Kidney (tissue), 14 donors: ENCODE measurements around the gene ALG3. TPM values are rescaled to one million over a fixed set of nuclear protein-coding genes. Genes with fewer than 3 reads are reported as not detected.

ENCODE experiments used
- DNase-seq, 5 donors: peaks; one replicate each; pipeline ENCODE4 v3.0.0-alpha.2; 2013 to 2020
- FAIRE-seq: peaks from 2 replicates; lab custom pipeline; 2012; peaks lifted over from hg19 to GRCh38; lab: Jason Lieb, UNC
- H3K27ac ChIP-seq, 2 donors: one replicate each; pipeline ENCODE4 v1.7.0; 2013; ENCODE audit warnings: low read depth in 2 of 2, low read length in 2 of 2, inconsistent platforms in 1 of 2
- H3K27me3 ChIP-seq: one replicate; pipeline ENCODE4 v1.7.1; 2013; ENCODE audit warnings: low read length, inconsistent platforms; ENCODE audit not compliant: control insufficient read depth, insufficient read depth
- H3K36me3 ChIP-seq, 3 donors: one replicate each; pipeline versions ENCODE4 v1.7.0 to v1.7.1; 2013; ENCODE audit warnings: low read length in 3 of 3, control low read depth in 1 of 3, inconsistent platforms in 1 of 3; ENCODE audit not compliant: insufficient read depth in 3 of 3, control insufficient read depth in 2 of 3
- H3K4me1 ChIP-seq, 3 donors: one replicate each; pipeline versions ENCODE4 v1.7.0 to v1.7.1; 2013; ENCODE audit warnings: low read length in 3 of 3, inconsistent platforms in 1 of 3, low read depth in 1 of 3; ENCODE audit not compliant: control insufficient read depth in 2 of 3, insufficient read depth in 2 of 3
- H3K4me3 ChIP-seq, 3 donors: one replicate each; pipeline versions ENCODE4 v1.7.0 to v1.8.1; 2013; ENCODE audit warnings: low read length in 3 of 3, control low read depth in 1 of 3, inconsistent platforms in 1 of 3
- H3K9ac ChIP-seq, 3 donors: one replicate each; pipeline versions ENCODE4 v1.7.0 to v1.7.1; 2013; ENCODE audit warnings: low read length in 3 of 3, control low read depth in 1 of 3, inconsistent platforms in 1 of 3
- H3K9me3 ChIP-seq, 3 donors: one replicate each; pipeline versions ENCODE4 v1.7.0 to v1.7.1; 2013; ENCODE audit warnings: low read length in 3 of 3, control low read depth in 1 of 3, inconsistent platforms in 1 of 3; ENCODE audit not compliant: control insufficient read depth in 2 of 3, insufficient read depth in 1 of 3
- CTCF ChIP-seq: IDR thresholded peaks from 3 replicates; pipeline ENCODE4 v1.5.1; 2012; ENCODE audit warnings: mild to moderate bottlenecking, moderate library complexity, borderline replicate concordance; ENCODE audit not compliant: insufficient read depth; ENCODE audit errors: extremely low read depth
- intact Hi-C: fragments of 100-400 bp; cut with DNase I; formaldehyde crosslinking; loops from one replicate; pipeline ENCODE4 v1.11.1; 2022
- polyA plus RNA-seq: library from polyadenylated mRNA; stranded (reverse); fragments of 350-450 nt; fragmentation: Illumina TruSeq; extraction: RNeasy Lipid Tissue Mini Kit (QIAGEN cat#74804); gene quantifications from one replicate; pipeline ENCODE4 v1.2.3, GENCODE V29; 2014; ENCODE audit warnings: low read depth, low replicate concordance; ENCODE audit not compliant: insufficient read depth
- total RNA-seq: library from RNA; stranded (reverse); fragmentation: NEBNext Ultra II Directional; extraction: Animal tissue kit (Norgen Biotek cat#: 25700); gene quantifications from one replicate; pipeline ENCODE4 v1.2.1, GENCODE V29; 2021
- donor health status: control.
- donor health status: control.
- donor health status: control.
- donor health status: control.
- donor health status: control.
- donor health status: DM: yes; HTN: yes; CAD: no.
- donor health status: Normal renal cell carcinoma (clear cell type).

The ALG3 gene
- total and polyA plus RNA-seq, 2 donors from 2014 or later: 33.6 to 39.8 TPM

- DNase-seq (no peak), FAIRE-seq (no peak)
- Histone ChIP-seq H3K36me3 (no peaks in the 10 kb centered on the region), H3K27ac (no peak overlapping the region), H3K4me3 (no peak overlapping the region), H3K9me3 (no peaks in the 10 kb centered on the region), H3K27me3 (peaks cover 16% of the 10 kb centered on the region), H3K4me1 (peaks cover 0 to 8% (median 0%) of the 10 kb centered on the region in 3 donors), H3K9ac (no peak overlapping the region)
- intact Hi-C loops: no loop called here
- TF ChIP-seq CTCF: no peak
These were observed 13.9 kb downstream of the ALG3 start for GRCh38 chr3:184234671-184235380.

GRCh38 chr3:184234224-184234623, 14.5 kb downstream of the ALG3 start:
- no peak overlapping the region for H3K27ac ChIP-seq
- H3K4me1 ChIP-seq: peaks cover 0 to 12% (median 0%) of the 10 kb centered on the region in 3 donors
- H3K27me3 ChIP-seq: peaks cover 16% of the 10 kb centered on the region
- no peaks in the 10 kb centered on the region for H3K36me3 ChIP-seq
- no peak for TF ChIP-seq CTCF
- FAIRE-seq (no peak), DNase-seq (peak in 1 of 5 donors; percentile 95)
- H3K4me3 ChIP-seq: no peak overlapping the region
- intact Hi-C loops: no loop called here
- no peak overlapping the region for H3K9ac ChIP-seq
- no peaks in the 10 kb centered on the region for H3K9me3 ChIP-seq

DNA sequence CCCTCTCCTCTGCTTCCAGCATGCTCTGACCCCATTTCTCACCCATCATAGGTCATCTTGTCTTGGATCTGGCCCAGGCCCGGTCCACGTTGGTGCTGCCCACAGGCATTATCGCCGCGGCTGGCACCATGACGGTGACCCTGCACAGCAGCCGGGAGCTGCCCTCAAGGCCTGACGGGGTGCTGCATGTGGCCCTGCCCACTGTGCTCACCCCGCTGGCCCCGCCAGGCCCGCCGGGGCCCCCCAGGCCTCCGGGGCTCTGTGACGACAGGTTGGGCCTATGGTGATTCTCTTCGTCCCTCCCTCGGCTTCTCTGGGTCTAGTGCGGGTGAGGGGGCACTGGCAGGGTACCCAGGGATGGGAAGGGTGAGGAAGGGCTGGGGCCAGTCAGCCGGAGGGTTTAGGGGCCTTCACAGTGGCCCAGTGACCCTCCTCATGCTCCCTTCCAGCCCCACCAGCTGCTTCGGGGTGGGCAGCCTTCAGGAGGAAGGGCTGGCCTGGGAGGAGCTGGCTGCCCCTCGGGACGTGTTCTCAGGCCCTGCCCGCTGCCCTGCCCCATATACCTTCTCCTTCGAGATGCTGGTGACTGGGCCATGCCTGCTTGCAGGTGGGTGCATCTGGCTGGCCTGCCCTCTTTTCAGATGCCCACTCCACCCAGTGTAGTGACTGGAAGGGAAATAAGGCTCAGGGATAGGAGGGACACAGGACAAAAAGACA, 15.5 kb downstream of the ALG3 start:
- Histone ChIP-seq H3K4me1 (peaks cover 0 to 14% (median 0%) of the 10 kb centered on the region in 3 donors), H3K9ac (no peak overlapping the region), H3K36me3 (no peaks in the 10 kb centered on the region), H3K4me3 (no peak overlapping the region), H3K27ac (no peak overlapping the region), H3K9me3 (no peaks in the 10 kb centered on the region), H3K27me3 (peaks cover 16% of the 10 kb centered on the region)
- intact Hi-C loops: no loop called here
- no peak for TF ChIP-seq CTCF
- FAIRE-seq (no peak), DNase-seq (no peak)
